GM11168 (cell line): ENCODE data around the gene MOV10L1.
"Not testable (repeated sequence)": the region's sequence is repeated elsewhere in the genome, so short reads cannot be mapped to it uniquely, and the experiment has no call there.

Experiments used
- in situ Hi-C: fragments of 300-500 bp; cut with MboI; formaldehyde crosslinking; loops from one replicate; pipeline ENCODE4 v1.12.0; 2022; ENCODE audit warnings: low sequenced_read_pairs; ENCODE audit not compliant: unreplicated experiment

Gene MOV10L1

DNA sequence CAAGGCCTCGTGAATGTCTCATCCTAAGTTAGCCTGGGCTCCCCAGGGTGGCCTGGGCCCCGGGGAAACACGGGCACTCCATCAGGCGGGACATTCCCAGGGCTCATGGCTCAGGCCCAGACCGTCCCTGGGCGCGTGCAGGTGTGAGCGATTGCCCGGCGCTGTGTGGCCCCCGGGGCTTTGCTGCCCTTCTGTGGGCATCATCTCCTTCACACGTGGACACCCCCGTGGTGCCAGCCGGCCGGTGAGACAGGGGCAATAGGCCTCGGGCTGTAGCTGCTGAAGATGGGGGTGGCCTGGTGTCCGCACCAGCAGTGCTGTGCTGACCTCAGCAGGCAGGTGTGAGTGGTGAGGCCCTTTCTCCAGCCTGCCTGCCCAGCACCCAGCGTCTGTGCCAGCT lies 106.5 kb downstream of the MOV10L1 start:
- in situ Hi-C loops = no loop called here

DNA sequence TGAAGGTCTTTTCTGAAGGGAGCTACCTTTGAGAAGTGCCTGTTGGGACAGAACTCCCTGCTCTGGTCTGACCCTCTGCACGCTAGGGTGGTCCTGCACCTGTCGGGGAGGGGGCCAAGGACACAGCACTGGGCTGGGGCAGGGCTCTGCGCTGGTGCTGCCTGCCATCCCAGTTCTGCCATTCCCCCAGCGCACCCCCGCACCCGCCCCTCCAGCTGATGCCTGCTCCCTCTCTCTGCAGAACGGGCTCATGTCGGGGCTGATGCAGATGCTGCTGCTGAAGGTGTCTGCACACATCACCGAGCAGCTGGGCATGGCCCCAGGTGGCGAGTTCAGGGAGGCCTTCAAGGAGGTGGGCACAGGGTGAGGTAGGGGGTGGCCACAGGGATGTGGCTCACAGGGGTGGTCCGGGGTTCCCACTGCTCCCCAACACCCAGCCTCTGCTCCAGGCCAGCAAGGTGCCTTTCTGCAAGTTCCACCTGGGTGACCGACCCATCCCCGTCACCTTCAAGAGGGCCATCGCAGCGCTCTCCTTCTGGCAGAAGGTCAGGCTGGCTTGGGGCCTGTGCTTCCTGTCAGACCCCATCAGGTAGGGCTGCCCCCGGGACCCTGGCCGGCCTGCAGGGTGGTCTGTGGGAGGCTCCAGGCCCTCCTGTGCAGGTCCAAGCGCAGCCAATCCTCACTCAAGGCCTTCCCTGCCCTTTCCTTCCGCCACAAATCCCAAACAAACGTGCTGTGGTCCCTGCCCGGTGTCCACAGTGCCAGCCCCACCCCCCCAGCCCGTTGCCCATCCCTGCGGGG lies 107.4 kb downstream of the MOV10L1 start:
- in situ Hi-C loops = no loop called here

GRCh38 chr22:50197856-50198623 lies 108.2 kb downstream of the MOV10L1 start:
- in situ Hi-C loops = no loop called here

GRCh38 chr22:50198624-50199017 lies 108.8 kb downstream of the MOV10L1 start:
- in situ Hi-C loops = no loop called here

DNA sequence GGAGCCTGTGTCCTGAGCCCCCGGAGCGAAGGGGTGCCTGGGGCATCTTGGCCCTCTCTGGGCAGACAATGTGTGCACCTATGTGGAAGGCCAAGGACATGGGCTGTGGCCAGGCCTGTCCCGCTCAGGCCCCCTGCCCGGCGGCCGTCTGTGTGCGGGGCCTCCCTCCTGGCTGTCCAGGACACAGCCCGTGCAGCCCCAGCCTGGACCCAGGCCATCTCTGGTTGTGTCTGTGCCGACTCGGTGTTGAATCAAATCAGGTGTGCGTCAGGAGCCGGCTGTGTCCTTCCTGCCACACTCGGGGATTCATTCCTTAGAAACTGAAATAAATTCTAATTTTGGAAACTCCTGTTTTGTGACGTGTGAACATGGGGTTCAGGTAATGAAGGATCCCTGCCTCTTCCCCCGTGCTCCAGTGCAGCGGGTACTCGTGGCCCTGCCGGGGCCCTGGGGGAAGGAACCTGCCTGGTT lies 109.5 kb downstream of the MOV10L1 start:
- in situ Hi-C loops = no loop called here

DNA sequence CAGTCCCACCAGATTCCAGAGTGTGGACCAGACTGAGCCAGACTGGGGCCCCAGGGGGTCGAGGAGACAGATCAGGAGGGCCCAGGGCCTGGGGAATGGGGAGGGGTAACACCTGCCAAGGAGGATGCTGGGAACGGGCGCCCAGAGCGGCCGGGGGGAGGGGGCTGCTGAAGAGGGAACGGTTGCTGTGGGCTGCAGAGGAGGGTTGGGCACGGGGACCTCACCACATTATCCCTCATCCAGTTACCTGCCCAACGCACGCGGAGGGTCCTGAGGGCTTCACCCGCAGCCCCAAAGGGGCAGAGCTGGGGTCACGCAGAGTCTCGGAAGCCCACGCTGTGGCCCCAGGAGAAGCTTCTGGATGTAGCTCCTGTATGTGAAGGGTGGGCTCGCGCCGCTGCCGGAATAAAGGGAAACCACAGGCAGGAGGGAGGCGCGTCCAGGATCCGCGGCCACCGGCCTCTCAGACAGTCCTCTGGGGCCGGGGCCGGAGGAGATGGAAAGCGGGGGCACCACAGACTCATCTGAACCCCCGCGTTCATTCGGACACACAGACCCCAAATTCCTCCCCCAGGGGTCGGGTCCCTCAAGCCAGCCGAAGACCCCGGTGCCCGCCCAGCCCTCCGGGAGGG lies 110.1 kb downstream of the MOV10L1 start:
- in situ Hi-C loops = no loop called here

DNA sequence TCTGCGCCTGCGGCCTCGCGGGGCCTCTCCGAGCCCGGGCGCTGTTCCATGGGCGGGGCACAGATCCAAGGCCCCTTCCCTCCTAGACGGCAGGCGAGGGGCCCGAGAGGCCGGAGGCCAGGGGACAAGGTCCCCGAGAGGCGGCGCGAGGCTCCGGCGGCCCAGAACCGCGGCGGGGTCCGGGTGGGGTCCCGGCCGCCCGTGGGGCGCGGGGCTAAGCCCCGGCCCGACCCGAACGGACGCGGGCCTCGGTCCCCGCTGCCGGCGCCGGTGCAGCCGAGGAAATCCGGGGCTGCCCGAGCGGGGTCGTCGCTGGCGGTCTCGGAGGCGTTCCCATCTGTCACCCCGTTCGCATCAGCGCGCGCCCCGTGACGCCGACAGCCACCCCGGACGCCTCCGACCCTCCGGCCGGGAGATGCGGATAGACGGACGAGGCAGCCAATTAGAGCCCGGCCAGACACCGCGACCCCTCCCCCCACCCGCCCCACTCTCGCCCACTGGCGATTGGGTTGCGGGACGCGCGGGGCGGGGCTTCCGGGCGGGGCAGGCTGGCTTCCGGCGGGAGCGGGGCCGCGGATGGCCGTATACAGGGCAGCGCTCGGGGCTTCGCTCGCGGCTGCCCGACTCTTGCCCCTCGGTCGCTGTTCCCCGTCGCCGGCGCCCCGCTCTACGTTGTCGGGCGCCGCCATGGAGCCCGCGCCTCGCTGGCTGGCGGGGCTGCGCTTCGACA lies 110.8 kb downstream of the MOV10L1 start, which contains the start of gene SELENOO:
TSS of gene SELENOO (plus strand) at position 551 of the 730 bp plus-strand sequence. CDS start at position 577, 26 bp downstream.
- in situ Hi-C loops = no loop called here

DNA sequence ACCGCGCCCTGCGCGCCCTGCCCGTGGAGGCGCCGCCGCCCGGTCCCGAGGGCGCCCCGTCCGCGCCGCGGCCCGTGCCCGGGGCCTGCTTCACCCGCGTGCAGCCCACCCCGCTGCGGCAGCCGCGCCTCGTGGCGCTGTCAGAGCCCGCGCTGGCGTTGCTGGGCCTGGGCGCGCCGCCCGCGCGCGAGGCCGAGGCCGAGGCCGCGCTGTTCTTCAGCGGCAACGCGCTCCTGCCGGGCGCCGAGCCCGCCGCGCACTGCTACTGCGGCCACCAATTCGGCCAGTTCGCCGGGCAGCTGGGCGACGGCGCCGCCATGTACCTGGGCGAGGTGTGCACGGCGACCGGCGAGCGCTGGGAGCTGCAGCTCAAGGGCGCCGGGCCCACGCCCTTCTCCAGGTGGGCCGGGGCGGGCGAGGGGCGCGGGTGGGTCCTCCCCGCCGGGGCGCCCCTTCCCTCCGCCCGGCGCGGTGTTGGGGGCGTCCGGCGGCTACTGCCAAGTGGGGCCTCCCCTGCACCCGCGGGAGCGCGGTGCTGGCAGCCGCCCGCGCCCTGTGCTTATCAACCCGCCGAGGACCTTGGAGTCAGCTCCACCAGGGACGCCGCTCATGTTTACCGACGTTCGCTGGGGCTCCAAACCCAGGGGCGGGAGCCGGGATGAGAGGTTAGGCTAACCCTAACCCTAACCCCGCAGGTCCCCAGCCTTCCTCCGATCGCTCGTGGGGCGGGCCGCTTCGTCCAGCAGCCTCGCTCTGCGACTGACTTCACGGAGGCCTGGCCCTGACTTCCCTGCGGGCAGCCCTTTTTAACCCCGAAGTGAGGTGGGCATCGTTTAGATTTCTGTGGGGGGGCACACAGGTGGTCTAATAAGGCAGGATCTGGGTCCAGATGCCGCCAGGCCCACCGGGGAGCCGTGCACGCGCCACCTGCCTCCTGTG lies 111.7 kb downstream of the MOV10L1 start:
- in situ Hi-C loops = no loop called here

- in situ Hi-C loops = no loop called here
Measured at GRCh38 chr22:50202130-50202666, 112.4 kb downstream of the MOV10L1 start.

- in situ Hi-C loops = no loop called here
Measured at GRCh38 chr22:50203288-50203687, 113.5 kb downstream of the MOV10L1 start.

- in situ Hi-C loops = no loop called here
Measured at GRCh38 chr22:50204571-50204970, 114.8 kb downstream of the MOV10L1 start.

- in situ Hi-C loops = not testable (repeated sequence)
Measured at GRCh38 chr22:50204998-50205397, 115.2 kb downstream of the MOV10L1 start.

GRCh38 chr22:50205781-50206569 lies 116.2 kb downstream of the MOV10L1 start:
- in situ Hi-C loops = no loop called here

- in situ Hi-C loops = no loop called here
Measured at GRCh38 chr22:50206599-50206998, 116.8 kb downstream of the MOV10L1 start.

GRCh38 chr22:50207383-50208140 lies 117.8 kb downstream of the MOV10L1 start:
- in situ Hi-C loops = no loop called here

- in situ Hi-C loops = no loop called here
Measured at GRCh38 chr22:50208430-50208938, 118.7 kb downstream of the MOV10L1 start.
